GOT3 (cell line): ENCODE measurements around the gene WDR37.
"Not testable (repeated sequence)": the region's sequence is repeated elsewhere in the genome, so short reads cannot be mapped to it uniquely, and the experiment has no call there.

Experiments used
- DNase-seq: peaks from one replicate; lab custom pipeline; 2025; ENCODE audit warnings: mixed read lengths; lab: John Stamatoyannopoulos, UW

WDR37 gene

DNA sequence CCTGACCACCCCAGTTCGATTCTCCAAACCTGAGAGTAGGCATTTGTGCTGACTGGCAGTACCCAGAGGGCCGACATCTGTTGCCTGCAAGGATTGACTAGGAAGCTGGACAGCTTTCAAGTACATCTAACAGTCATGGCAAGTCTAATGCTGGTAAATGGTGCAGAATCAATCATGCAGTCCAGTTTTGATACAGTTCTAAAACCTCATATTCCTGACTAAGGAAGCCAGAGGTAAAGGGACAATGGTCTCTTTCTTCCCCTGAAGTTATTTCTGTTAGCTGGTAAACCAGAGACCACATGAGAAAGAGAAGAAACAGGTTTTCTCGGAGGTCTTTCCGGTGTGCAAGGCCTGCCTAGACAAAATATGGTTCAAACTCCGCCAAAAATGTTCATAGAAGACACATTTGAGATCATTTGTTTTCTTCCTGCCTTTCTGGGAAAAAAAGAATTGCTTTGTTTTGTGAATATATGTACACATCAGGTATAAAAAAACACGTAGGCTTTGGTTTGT is 97.1 kb downstream of the WDR37 start:
- DNase-seq, result no peak

- no peak for DNase-seq
Observed at GRCh38 chr10:1153805-1154351, 97.7 kb downstream of the WDR37 start.

DNA sequence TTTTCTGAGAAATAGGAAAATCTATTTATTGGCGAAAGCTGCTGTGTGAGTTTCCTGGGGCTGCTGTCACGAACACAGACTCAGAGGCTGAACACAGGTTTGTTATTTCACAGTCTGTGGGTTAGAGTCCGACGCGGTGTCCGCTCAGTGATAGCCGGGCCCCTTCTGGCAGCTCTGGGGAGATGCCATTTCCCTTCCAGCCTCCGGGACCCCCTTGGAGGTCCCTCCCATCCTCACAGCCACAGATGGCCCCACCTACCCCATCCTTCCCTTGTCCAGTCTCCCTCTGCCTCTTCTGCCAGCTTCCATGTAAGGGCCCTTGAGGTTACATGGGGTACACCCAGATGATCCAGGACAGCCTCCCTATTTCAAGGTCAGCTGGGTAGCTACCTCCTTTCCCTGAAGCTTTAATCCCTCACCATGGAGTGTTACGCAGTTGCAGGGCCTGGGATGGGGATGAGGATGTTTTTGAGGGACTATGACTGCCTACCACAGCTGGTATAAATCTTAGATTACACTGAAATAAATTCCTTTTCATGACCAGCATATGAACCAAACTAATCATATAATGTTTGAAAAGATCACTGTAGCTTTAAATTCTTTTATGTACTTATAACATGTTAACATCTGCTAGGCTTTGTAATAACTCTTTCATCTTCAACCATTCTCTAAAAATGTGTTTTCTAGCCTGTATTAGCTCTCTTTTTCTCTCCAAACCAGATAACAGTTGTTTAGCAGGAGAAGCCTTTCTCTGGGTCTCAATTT is 98.5 kb downstream of the WDR37 start:
- DNase-seq, result no peak

DNA sequence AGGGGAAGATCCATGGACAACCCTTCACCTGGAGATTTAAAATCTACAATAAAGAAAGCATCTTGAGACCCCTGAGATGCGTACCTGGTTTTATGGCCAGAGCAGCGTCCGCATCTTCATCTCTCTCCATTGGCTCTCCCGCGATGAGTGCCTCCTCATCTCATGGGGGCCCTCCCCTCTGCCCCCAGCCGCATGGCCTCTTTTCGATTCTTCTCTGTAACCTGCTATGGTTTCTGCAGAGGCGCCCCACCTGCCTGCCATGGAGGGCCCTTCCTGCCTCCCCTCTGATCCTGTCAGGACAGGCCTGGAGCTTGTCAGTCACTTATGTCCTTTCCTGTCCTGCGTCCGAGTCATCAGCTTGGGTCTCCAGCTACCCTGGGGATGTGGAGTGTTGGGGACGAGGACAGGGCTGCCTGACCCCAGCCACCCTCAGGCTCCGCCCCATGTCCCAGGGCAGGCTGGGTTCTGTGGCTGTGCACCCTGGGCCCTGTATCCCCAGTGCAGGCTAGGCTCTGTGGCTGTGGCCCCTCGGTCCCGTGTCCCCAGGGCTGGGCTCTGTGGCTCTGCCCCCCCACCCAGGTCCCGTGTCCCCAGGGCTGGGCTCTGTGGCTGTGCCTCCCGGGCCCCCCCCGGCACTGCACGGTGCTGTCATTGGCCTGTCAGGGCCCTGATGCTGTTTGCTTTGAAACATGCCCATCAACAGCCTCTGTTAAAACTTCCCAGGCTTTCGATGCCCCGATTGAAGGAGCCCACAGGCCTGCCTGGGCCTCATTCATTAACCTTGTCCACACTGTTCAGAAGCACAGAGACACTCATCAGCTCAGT is 99.8 kb downstream of the WDR37 start:
- DNase-seq, result no peak

DNA sequence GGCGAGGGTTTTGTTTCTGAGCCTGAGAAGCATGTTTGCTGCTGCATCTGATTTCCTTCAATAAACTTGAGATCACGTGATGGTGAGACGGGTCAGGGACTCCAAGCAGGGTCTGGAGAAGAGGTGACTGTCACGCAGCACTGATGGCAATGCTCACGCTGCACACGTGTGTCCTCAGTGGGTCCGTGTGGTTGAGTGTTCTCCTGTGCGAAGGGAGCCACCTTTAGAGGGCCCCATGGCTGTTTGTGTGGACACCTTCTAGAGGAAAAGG is 100.4 kb downstream of the WDR37 start:
- DNase-seq, result no peak

DNA sequence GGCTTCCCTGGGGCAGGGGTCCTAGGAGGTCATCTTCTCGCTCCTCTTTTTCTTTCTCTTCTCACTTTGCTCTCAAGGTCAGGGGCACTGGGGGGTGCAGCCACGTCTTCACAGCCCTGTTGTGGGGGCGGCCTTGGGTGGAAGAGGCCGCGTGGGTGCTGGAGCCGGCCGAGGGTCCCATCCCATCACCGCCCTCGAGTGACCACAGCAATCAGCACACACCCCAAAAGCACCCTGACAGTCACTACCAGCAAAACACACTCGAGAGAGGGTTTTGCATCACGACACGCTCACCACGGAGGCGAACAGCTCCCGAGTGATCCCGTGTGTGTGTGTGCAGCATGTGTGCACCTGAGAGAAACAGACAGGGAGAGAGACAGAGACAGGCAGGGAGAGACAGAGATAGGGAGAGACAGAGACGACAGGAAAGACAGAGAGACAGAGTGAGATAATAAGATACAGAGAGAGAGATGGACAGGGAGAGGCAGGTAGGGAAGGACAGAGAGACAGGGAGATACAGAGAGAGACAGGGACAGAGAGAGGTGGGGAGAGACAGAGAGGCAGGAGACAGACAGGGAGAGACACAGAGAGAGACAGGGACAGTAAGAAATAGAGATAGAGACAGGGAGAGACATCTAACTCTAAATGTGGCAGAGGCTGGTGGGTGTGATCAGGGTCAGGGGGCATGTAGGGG is 100.9 kb downstream of the WDR37 start:
- DNase-seq, result no peak

GRCh38 chr10:1157615-1157933 is 101.4 kb downstream of the WDR37 start:
- no peak for DNase-seq

DNA sequence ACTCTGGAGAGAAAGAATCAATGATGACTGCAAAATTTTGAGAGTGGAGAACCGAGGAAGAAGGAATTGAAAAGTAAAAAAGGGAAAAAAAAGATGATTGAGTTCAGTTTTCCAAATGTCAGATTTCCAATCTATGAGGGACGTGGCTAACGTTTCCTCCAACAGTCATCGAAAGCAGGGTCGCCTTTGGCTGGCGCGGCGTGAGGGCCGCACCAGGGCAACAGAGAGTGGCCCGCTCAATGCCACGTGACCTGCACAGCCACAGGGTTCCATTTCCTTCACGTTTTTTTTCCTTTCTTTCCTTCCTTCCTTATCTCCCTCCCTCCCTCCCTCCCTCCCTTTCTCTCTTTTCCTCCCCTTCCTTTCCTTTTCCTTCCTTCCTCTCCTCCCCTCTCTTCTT is 101.9 kb downstream of the WDR37 start:
- no peak for DNase-seq

DNA sequence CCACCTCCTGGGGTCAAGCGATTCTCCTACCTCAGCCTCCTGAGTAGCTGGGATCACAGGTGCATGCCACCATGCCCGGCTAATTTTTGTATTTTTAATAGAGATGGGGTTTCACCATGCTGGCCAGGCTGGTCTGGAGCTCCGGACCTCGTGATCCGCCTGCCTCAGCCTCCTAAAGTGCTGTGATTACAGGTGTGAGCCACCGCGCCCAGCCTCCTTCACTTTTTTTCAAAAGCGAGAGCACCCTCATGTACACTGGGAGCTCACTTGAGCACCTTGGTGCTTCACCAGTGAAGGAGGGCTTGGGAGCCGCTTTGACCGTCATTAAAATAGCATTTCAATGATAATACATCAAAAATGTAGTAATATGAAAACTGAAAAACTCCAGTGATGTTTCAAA is 102.4 kb downstream of the WDR37 start:
- not testable (repeated sequence) for DNase-seq

DNA sequence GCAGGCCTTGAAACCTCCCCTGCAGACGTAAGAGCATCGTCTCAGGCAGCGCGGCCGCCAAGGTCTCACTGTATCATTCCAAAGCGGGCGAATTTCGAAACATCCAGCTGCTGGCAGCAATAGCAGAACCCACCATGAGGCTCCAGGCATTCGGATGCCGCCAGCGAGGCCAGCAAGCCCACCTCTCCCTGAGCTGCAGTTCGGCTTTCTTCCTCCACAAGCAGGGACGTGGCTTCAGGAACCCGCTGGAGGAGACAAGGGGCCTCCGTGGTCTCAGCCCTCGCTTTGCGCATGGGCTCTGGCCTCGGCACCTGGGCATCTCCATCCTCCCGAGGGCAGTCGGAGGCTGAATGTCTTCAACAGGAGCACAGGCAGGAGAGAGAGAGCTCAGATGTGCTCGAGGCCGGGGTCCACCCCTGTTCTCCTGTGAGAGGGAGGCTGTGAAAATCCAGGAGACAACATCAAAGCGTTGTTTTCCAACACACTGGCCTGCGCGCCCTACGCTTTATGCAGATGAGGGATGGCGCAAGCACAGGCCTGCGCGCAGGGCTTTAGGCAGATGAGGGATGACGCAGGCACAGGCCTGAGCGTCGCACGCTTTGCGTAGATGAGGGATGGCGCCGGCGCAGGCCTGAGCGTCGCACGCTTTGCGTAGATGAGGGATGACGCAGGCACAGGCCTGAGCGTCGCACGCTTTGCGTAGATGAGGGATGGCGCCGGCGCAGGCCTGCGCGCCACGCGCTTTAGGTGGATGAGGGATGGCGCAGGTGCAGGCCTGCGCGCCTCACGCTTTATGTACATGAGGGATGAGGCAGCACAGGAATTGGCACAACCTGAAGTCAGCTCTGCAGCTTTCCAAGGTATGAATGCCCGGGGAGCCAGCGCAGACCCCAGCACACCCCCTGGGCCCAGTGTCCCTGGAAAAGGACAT is 103.2 kb downstream of the WDR37 start:
- DNase-seq, result no peak

DNA sequence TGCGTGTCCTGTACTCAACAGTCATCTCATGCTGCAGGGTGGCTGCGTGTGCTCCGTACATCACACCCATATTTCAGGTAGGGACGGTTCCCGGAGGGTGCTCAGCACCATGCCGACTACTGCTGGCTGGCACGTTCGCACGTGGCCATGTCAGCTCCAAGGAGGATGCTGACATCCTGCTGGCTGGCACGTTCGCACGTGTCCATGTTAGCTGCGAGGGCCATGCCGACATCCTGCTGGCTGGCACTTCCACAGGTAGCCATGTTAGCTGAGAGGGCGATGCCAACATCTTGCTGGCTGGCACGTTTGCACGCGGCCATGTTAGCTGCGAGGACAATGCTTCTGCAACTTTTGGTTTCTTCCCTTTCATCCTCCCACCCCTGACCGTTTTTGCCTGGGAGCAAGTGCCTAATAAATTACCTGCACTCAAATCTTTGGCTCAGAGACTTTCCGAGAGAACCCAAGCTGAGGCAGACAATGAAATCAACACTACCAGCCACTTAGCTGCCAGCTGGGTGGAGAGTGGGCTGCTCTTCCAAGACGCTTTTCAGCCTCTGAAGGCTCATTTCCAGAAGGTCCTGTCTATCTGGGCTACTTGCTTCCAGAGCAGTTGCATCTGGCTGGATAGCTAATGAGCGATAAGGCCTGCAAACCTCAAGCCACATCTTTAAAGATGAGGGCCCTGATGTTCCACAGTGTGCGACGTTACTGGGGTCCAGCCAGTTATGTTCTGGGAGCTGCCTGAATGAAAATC is 104.6 kb downstream of the WDR37 start:
- no peak for DNase-seq

DNA sequence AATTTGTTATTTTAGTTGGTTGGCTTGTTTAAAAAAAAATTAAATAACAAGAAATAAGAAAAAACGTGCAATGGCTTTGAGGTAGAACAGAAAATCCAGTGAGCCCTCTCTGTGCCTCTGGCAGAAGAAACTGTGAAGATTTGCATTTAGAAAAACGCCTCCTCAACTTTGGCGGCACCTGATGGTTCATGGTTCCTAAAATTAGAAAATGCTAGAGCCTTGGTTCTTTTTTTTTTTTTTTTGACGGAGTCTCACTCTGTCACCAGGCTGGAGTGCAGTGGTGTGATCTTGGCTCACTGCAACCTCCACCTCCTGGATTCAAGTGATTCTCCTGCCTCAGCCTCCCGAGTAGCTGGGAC is 105.1 kb downstream of the WDR37 start:
- not testable (repeated sequence) for DNase-seq

DNA sequence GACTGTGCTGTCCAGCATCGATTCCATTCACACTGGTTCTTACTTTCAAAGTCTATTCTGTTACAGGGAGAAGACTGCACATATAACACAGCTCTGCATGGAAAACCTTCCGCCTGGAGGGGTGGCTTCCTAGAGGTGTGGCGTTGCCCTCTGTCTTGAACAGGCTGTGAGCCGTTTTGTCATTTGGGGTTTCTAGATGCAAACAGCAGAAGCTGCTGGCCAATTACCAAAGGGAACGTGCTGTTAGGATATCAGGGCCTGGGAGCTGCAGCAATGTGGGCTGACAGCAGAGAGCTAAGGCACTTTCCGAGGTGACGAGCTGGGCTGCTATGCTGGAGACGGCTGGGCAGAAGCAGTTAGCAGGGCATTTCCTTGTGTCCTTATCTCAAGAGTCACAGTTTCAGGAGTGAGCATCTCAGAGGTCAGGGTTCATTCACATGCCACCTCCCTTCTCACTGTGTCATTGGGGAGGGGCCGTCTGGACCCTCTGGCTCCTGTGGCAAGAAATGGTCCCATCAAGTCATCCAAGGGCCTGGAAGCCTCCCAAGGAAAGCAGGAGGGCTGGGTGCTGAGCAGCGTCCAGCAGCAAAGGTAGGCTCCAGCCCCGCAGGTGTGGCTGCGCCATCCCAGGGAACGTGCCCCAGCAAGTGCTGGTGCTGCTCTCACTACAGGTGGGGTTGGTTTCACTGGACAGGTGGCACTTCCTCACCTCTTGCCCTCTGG is 106.5 kb downstream of the WDR37 start:
- no peak for DNase-seq

DNA sequence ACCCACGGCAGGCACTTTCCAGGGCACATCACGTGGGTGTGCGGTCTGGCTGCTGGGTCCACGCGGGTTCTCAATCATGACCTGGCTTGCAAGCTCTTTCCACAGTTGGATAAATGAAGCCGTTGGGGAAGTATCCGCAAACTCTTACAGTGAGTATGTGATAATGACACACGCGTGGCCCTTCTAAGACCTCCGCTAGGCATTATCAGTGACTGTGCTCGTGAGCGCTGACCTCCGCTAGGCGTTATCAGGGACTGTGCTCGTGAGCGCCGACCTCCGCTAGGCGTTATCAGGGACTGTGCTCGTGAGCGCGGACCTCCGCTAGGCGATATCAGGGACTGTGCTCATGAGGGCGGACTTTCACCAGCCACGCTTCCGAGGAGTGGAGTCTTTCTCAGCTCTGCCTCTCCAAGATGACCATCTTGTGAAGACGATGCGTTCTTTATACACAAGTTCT is 107.0 kb downstream of the WDR37 start:
- DNase-seq, result no peak

GRCh38 chr10:1163831-1164230 is 107.6 kb downstream of the WDR37 start:
- no peak for DNase-seq

DNA sequence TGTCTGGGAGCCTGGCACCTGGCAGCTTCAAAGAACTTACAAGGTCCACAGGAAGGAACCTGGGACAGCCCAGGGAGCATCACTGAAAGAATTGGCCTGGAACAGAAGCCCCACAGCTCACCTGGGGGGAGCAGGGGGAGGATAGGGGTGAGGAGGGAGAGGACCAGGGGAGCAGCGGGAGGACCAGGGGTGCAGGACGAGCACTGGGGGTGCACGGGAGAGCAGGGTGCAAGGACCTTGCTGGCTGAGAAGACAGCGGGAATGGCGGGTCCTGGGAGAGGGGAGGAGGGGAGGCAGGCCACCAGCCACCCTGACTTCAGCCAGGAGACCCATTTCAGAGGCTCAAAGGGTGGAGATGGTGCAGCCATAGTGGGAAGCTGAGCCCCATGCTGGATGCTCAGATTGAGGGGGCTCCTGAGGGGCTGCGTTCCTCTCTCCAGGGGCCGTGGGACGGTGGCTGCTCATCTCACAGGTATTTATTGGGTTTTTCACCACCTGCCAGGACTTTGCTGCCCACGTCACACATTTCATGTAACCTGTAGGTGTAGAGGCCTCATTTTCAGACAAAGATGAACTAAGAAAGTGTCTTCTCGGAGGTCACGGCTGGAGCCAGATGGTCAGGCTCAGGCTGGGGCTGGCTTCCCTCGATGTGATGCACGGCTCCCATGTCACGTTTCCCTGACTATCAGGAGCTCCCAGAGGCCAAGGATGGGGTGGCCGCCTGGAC is 110.1 kb downstream of the WDR37 start:
- no peak for DNase-seq

- no peak for DNase-seq
Observed at GRCh38 chr10:1166828-1167275, 110.7 kb downstream of the WDR37 start.

DNA sequence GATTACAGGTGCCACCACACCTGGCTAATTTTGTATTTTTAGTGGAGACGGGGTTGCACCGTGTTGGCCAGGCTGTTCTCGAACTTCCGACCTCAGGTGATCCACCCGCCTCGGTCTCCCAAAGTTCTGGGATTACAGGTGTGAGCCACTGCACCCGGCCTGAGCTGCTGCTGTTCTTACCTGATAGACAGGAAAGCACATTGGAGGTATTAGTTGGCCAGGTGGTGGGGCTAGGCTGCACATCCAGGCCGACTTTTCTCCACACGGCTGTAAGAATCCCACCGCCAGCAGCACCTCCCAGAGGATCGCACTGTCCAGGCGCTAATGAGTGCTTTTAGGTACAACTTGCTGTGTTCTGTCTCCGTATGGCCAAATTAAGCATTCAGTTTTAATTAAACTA is 112.6 kb downstream of the WDR37 start:
- DNase-seq, result no peak

DNA sequence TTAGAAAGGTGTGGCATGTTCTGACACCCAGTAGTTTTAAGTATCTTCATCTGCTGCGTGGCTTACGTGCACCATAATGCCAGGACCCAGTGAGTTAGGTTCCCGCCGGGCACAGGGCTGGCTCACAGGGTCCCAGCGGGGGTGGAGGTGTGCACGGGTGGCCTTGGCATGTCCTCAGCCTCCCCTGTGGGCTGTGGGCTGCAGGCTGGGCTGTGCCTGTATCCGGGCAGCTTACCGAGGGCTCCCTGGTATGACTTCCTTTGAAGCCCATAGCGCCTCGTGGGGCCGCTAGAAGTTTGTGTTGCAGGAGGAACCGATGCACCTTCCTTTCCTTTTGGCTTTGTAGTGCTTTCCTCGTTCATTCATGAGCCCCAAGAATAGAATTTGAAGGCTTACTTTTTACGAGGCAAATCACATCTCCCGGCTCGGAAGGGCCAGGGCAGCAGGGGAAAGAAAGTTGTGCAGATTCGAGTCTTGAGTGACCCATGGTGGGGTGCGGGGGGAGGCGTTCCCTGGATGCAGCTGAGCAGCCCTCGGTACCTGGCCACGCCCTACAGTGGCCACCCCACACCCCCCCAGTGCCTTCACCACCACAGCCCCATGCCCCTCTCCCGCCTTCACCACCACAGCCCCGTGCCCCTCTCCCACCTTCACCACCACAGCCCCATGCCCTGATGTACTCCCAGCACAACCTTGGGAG is 113.2 kb downstream of the WDR37 start:
- no peak for DNase-seq
